H7 (cell line): ENCODE measurements around the gene LHX4. TPM values are rescaled to one million over a fixed set of nuclear protein-coding genes. Genes with fewer than 3 reads are reported as not detected.

Experiments used
- total RNA-seq: library from RNA; depleted of rRNA; stranded (reverse); fragments of >200 nt; shearing (Covaris generic); gene quantifications from 2 replicates; pipeline ENCODE4 v1.2.3, GENCODE V29; 2014; rRNA removed

LHX4 gene
- total RNA-seq, 1 experiment from 2014 or later, result 1.1 TPM

Other genes starting within 250 kb of the LHX4 start
- 133 and 136 TPM in 2 replicates for gene QSOX1, start 75.4 kb upstream of the LHX4 start, total RNA-seq